GM18526 (cell line): Measurements from ENCODE around the gene HDC.

Experiments
- POLR2A ChIP-seq: IDR thresholded peaks from 3 replicates; pipeline ENCODE4 v1.6.1; 2011; ENCODE audit not compliant: insufficient read length; ENCODE audit errors: extremely low read depth

HDC gene

DNA sequence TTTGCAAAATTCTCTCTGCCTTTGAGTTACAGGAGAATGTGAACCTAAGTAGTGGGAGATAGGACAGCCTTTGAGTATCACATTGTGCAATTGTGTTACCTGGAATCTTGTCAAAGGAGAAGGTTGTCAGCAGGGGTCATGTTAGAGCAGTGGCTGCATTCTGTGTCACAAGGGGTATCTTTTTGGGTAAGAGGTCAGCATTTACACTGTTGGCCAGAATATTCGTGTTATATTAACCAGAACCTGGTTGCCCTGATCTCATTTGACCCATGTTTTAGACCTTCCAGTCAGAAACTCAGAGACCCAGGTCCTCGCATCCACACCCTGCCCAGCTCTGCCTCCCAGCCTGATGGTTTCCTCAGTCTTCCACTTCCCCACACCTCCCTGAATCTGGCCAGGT lies 27.3 kb downstream of the HDC start:
- no peak for TF ChIP-seq POLR2A

DNA sequence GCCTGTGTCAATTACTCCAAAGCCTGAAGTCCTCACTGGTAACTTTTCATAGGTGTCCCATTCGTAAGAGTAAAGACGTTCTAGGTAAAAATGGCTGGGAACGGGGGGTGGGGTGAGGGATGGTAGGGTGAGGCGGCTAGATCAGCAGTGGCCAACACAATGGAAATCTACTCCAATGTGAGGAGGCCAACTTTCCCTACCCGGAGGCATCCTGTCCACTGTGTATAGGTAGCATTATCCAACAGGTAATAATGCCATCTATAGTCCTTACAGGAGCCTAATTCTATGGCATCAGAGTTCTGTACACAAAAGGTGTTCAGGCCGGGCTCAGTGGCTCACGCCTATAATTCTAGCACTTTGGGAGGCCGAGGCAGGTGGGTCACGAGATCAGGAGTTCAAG lies 29.1 kb downstream of the HDC start:
- no peak for TF ChIP-seq POLR2A

DNA sequence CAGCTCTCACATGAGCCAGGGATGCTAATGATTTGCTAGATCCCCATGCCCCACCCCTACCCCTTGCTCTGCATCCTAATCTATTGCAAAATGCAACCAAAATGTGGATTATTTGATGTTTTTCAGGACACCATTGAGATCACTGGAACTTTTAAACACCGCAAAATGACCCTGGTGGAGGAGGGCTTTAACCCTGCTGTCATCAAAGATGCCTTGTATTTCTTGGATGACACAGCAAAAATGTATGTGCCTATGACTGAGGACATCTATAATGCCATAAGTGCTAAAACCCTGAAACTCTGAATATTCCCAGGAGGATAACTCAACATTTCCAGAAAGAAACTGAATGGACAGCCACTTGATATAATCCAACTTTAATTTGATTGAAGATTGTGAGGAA lies 29.7 kb downstream of the HDC start:
- no peak for TF ChIP-seq POLR2A

DNA sequence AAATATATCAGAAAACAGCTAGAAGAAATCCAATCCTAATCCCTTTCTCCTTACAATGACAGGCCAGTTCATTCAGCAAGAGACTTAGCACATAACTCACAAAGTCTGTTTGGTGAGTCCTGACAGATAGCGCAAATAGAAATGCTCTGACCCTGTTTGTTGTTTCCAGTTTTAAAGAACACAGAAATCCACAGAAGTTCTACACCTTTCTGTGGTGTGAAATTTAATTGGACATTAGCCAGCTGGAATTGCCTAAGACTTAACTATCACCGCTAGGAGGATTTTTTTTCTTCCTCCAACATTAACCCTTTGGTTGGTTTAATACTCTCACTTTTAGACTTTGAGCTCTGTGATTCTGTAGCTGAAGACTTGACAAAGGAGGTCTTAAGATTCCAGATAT lies 30.8 kb downstream of the HDC start:
- TF ChIP-seq POLR2A, result no peak

DNA sequence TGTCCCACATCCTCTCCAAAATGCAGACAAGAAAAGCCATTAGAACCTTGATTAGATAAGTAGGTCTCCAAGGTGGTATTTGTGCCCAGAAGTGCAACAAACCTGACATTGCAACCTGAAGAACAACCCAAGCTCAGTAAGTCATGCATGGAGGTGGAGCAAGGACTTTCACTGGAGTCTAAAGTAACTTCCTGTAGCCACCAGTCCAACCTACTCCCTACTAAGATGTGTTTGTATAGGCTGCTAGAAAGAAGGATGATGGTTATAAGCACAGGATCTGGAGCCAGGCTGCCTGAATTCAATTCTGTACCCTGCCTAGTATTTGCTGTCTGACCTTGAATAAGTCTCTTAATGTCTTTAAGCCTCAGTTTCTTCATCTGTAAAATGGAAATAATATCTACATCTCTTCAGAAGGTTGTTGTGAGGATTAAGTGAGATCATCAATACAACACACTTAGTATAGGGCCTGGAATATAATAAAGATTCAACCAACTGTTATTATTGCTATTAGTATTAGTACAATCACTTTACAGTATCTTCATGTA lies 32.3 kb downstream of the HDC start:
- no peak for TF ChIP-seq POLR2A

DNA sequence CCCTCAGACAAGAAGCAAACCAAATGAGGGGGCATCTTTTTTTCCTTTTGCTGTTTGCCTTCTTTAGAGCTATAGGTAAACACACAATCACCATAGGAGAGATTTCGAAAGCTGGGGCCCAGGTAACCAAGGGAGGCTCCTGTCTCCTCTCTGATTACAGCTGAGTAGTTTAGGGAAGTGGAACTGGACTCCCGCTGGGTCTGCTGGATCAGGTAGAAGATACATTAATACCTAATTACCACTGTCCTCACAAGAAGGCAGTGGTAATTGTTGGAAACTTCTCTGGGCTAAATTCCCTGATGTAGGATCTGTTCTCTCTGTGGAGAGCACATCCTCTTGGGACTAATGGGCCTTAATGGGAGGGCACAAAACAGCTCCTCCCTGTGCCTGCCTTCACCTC lies 32.7 kb downstream of the HDC start:
- no peak for TF ChIP-seq POLR2A

DNA sequence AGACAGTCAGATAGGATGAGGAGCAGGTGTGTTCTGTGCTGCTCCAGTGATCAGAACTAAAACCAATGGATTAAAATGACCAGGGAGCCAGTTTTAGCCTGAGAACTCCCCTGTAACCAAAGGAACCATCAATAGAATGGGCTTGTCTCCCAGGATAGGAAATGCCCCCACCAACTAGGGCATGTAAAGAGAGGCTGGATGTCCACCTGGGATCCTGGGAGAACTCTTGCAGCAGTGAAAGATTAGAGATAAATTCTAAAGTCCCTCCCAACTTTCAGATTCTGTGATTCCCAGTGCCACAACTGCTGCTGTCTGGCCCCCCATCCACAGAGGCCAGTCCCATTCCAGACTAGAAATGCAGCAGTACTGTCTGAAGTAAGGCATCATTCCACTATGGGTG lies 33.8 kb downstream of the HDC start:
- no peak for TF ChIP-seq POLR2A

DNA sequence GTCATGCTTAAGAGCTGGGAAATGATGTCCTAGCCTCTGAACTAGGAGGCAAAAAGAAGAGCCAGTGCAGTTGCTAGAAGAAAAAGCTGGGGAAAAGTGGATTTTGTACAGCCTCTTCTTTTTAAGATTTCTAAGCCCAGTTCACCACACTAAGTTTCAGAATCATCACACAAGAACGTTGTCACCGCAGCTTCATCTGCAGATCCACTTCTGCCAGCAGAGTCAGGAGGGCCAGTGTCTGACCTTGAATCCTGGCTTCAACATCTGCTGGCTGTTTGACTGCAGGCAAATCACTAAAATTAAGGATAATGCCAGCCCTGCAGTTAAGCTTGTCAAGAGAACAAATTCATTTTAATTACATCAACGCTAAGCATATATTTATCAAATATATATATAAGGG lies 36.2 kb downstream of the HDC start:
- TF ChIP-seq POLR2A, result no peak

DNA sequence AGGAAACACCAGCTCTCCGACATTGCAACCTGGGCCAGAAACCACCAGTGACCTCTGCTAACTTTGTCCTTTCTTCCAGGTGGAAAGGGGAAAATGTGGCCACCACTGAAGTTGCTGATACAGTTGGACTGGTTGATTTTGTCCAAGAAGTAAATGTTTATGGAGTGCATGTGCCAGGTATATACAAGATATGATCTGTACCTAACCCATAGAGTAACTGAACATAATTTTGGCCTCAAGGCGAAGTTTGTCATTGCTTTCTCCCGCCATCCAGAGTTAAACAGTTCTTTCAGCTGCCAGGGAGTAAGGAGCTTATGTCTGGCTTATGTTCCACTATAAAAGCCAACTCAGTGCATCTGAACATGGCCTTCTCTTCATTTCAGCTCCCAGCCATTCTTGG lies 36.7 kb downstream of the HDC start:
- no peak for TF ChIP-seq POLR2A

DNA sequence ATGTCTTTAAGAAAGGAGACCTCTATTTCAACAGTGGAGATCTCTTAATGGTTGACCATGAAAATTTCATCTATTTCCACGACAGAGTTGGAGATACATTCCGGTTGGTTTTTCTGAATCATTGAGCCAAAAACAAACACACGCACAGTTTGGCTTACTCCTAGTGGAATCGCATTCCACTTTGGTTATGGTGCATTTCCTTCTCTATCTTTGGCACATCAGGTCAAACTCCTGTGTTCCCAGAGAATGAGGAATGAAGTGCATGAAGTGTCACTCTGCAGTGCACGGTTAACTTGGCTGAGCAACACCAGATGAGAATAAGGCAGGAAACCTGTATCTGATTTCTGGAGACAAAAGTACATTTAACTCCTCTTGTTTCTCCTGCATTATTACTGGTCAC lies 38.5 kb downstream of the HDC start:
- no peak for TF ChIP-seq POLR2A

DNA sequence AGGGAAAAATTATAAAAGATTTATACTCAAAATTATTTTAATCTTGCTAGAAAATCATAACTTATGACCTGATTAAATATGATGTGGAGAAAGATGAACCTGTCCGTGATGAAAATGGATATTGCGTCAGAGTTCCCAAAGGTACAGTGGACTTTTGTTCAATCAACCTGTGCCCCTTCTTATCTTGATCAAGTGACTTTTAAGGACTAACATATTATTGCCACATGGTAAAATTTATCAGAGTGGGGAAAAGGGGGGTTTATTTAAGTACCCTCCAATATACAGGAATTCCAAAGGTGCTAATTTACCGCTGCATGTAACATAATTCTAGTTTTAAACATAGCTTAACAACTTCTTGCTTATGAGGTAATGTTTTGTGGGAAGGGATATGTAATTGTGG lies 39.6 kb downstream of the HDC start:
- TF ChIP-seq POLR2A, result no peak

DNA sequence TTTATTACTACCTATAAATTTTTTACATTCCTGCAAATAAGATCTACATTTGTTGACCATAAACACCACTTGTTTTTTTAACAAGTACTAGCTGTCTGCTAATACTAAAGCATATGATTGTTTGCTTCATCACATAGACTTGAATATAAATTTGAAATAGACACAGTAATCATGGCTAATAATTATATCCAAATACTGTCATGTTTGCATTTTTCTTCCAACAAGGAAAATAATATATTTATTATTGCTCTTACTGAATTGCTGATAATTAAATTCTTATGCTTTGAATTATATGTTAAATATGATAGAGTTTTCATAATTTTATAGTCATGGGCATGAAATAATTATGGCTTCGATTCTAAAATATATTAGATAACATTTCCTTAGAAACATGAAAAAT lies 40.5 kb downstream of the HDC start:
- no peak for TF ChIP-seq POLR2A

DNA sequence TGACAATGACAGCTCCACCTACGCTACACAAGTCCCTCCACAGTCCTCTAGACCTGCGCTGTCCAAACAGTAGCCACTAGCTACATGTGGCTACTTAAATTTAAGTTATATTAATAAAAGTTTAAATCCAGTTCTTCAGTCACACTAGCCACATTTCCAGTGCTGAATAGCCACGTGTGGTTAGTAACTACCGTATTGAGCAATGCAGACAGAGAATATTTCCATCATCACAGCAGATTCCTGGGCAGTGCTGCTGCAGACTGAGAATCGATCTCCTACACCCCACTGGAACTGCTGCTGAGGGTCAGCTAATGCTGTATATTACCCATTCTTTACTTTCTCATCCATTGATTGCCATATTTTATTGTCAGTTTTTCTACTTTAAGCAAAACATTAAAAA lies 40.9 kb downstream of the HDC start:
- no peak for TF ChIP-seq POLR2A

DNA sequence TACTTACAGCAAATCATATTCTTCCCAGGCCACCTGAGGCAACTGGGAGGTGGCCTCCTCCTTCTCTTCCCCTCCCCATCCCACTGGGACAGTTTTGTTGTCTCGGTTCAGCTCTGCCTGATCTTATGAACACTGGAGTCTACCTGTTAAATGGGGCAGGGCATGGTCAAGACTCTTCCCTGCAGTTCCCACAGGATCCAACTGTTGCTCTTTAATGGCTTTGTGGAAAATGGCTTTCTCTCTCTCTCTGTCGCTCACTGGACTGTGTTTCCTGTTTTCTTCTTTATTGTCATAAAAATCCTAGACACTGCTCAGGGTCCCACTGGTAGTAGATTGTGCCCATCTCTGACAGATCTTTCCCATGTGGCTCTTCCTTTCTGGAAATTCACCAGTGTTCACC lies 43.3 kb downstream of the HDC start:
- TF ChIP-seq POLR2A, result no peak

DNA sequence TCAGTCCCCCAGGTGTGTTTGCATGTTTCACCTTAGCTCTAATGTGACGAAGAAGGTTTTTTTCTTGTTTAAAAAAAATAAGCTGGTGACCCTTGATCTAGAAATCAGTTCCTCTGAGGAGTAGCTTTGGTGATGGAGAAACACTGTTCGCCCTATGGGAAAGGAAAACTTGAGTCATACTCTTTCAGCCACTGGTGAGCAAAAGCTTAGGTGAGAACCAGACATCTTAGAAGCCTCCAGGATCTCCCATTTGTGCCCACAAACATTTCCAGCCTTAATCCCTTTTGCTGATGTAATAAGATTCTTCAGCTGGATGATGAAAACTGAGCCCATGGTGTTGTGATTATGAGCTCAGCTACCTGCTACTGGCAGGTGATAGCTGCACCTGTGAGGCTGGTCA lies 45.7 kb downstream of the HDC start:
- TF ChIP-seq POLR2A, result no peak

DNA sequence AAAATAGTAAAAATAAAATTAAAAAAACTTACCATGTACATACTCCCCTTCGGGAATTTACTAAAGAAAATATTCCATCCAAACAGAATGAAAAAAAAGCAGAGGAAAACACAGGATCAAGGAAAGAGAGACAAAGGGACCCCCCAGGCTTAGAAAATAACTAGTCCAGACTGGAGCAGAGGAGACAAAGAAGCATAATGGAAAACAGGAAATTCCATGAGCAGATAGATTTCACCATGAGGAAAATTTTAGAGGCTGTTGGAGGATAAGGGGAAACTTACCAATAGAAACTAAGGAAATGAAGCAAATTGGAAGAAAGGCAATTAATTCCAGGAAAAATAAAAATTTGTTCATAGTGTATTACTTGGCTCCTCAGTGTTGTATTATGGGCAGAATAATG lies 46.8 kb downstream of the HDC start:
- TF ChIP-seq POLR2A, result no peak

DNA sequence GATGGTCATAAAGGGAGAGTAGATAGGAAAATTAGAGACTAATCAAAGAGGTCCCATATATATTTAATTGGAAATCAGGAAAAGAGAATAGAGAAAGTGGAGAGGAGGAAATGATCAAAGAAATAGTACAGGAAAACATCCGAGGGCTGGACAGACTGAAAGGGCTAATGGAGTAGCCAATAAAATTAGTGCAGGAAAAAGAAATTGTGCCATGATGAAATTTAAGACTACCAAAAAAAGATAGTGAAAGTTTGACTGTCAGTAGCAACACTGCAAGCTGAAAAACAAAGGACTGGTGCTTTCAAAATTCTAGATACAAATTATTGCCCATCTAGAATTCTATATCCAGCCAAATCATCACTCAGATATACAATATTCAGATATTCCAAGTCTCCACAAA lies 47.2 kb downstream of the HDC start:
- TF ChIP-seq POLR2A, result no peak

DNA sequence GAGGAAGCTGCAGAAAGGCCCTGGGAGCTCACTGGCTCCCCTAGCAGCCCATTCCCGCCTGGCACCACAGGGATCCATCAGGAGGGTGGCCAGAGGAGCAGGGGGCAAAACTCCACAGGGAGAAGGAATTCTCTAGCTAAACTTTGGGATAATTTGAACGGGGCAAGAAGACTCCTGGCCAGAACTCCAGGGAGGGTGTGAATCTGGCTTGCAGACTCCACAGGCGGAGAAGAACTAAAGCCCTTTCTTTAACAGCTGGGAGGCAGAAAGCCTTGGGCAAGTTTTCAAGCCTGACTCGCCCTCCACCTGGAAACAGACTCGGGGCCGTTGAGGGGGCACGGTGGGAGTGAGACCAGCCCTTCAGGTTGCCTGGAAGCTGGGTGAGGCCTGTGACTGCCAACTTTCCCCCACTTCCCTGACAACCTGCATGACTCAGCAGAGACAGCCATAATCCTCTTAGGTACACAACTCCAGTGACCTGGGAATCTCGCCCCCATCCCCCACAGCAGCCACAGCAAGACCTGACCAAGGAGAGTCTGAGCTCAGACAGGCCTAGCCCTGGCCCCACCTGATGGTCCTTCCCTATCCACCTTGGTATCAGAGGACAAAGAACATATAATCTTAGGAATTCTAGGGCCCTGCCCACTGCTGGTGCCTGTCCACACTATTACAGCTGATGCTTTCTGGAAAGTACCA lies 54.9 kb downstream of the HDC start:
- no peak for TF ChIP-seq POLR2A

DNA sequence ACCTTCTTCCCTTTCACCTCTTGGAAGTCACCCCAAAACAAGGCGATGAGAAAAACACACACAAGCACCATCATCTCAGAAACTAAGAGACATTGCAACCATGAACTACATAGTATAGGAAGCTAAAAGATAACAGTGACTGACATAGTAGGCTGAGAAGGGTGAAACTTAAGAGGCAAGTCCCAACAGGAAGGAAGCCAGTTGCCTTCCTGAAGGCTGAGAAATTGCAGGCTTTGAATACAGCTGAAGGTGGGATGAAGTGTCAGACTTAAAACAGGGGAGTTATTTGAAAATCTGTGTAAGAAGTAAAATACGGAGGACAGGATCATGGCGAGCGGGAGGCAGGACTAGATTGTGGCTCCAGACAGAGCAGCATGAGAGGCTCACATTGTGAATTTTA lies 55.7 kb downstream of the HDC start:
- no peak for TF ChIP-seq POLR2A
